Esophagus (tissue), 2 donors: ENCODE results near the gene NOL9. TPM values are rescaled to one million over a fixed set of nuclear protein-coding genes. Genes with fewer than 3 reads are reported as not detected.

Experiments used
- H3K27ac ChIP-seq, 2 donors: one replicate each; pipeline ENCODE4 v1.5.1; 2013; ENCODE audit warnings: low read depth in 2 of 2, mild to moderate bottlenecking in 2 of 2, inconsistent platforms in 1 of 2, low read length in 1 of 2, moderate library complexity in 1 of 2
- H3K27me3 ChIP-seq, 2 donors: one replicate each; pipeline ENCODE4 v1.6.1; 2013; ENCODE audit warnings: low read length in 2 of 2, control low read depth in 1 of 2, mild to moderate bottlenecking in 1 of 2; ENCODE audit not compliant: insufficient read depth in 2 of 2, control insufficient read depth in 1 of 2
- H3K36me3 ChIP-seq, 2 donors: one replicate each; pipeline ENCODE4 v1.6.1; 2013; ENCODE audit warnings: low read length in 1 of 2; ENCODE audit not compliant: control insufficient read depth in 2 of 2, insufficient read depth in 2 of 2
- H3K4me1 ChIP-seq, 2 donors: one replicate each; pipeline ENCODE4 v1.6.1; 2013; ENCODE audit warnings: low read length in 1 of 2; ENCODE audit not compliant: control insufficient read depth in 2 of 2, insufficient read depth in 2 of 2
- H3K4me3 ChIP-seq, 2 donors: one replicate each; pipeline ENCODE4 v1.5.1; 2013; ENCODE audit warnings: low read length in 2 of 2, mild to moderate bottlenecking in 2 of 2, low read depth in 1 of 2, moderate library complexity in 1 of 2
- H3K9me3 ChIP-seq, 2 donors: one replicate each; pipeline ENCODE4 v1.6.1; 2013; ENCODE audit warnings: mild to moderate bottlenecking in 2 of 2, low read depth in 1 of 2, low read length in 1 of 2, moderate library complexity in 1 of 2; ENCODE audit not compliant: control insufficient read depth in 2 of 2, insufficient read depth in 1 of 2
- WGBS, 2 donors: extraction: QIAGEN DNeasy Blood & Tissue Kit; methylation state at CpG; one replicate each; pipeline ENCODE4 v1.1.7; 2013; 5-methylcytosine and 5-hydroxymethylcytosine counted together
- polyA plus RNA-seq, 2 donors: library from polyadenylated mRNA; stranded (reverse); fragments of 200-250 nt; gene quantifications; one replicate each; pipeline ENCODE4 v1.2.3, GENCODE V29; 2013
- donor health status: healthy with polysubstance abuse.
- donor health status: Bipolar disorder and iron deficiency.

Gene NOL9
- polyA plus RNA-seq, 2 donors: 3.8 to 5.7 TPM

GRCh38 chr1:6483017-6483760, 71.1 kb downstream of the NOL9 start:
- H3K9me3 ChIP-seq: no peaks in the 10 kb centered on the region
- 73 to 81% methylated on average over 14 of the region's 14 CpGs for WGBS, 2 donors
- H3K27ac ChIP-seq: peak overlapping the region in 1 of 2 donors; percentile 26
- no peak overlapping the region for H3K4me3 ChIP-seq
- no peaks in the 10 kb centered on the region for H3K36me3 ChIP-seq
- H3K27me3 ChIP-seq: no peaks in the 10 kb centered on the region
- peaks cover 3 to 9% of the 10 kb centered on the region in 2 donors for H3K4me1 ChIP-seq

GRCh38 chr1:6481820-6482219, 72.5 kb downstream of the NOL9 start:
- no peaks in the 10 kb centered on the region for H3K27me3 ChIP-seq
- no peaks in the 10 kb centered on the region for H3K9me3 ChIP-seq
- H3K27ac ChIP-seq: no peak overlapping the region
- no peak overlapping the region for H3K4me3 ChIP-seq
- 82 to 92% methylated on average over 5 of the region's 5 CpGs for WGBS, 2 donors
- peaks cover 3 to 7% of the 10 kb centered on the region in 2 donors for H3K4me1 ChIP-seq
- H3K36me3 ChIP-seq: peaks cover 0 to 2% of the 10 kb centered on the region in 2 donors

GRCh38 chr1:6477039-6477820, 77.1 kb downstream of the NOL9 start:
- no peaks in the 10 kb centered on the region for H3K27me3 ChIP-seq
- H3K36me3 ChIP-seq: peaks cover 0 to 14% of the 10 kb centered on the region in 2 donors
- WGBS, 2 donors: 81 to 88% methylated on average over 24 of the region's 24 CpGs
- no peaks in the 10 kb centered on the region for H3K9me3 ChIP-seq
- H3K4me3 ChIP-seq: no peak overlapping the region
- peak overlapping the region in 1 of 2 donors; percentile 35 for H3K27ac ChIP-seq
- H3K4me1 ChIP-seq: peaks cover 0 to 14% of the 10 kb centered on the region in 2 donors

- peaks cover 0 to 15% of the 10 kb centered on the region in 2 donors for H3K4me1 ChIP-seq
- no peak overlapping the region for H3K4me3 ChIP-seq
- H3K36me3 ChIP-seq: peaks cover 0 to 15% of the 10 kb centered on the region in 2 donors
- no peak overlapping the region for H3K27ac ChIP-seq
- H3K27me3 ChIP-seq: no peaks in the 10 kb centered on the region
- H3K9me3 ChIP-seq: no peaks in the 10 kb centered on the region
- 90 to 96% methylated on average over 5 of the region's 5 CpGs for WGBS, 2 donors
Measured at GRCh38 chr1:6476483-6476882, 77.8 kb downstream of the NOL9 start.

- Histone ChIP-seq H3K4me1 (peaks cover 0 to 17% of the 10 kb centered on the region in 2 donors), H3K27me3 (no peaks in the 10 kb centered on the region), H3K27ac (peak overlapping the region in 1 of 2 donors; percentile 48), H3K4me3 (no peak overlapping the region), H3K9me3 (no peaks in the 10 kb centered on the region), H3K36me3 (peaks cover 0 to 19% of the 10 kb centered on the region in 2 donors)
- WGBS, 2 donors: 22 to 30% methylated on average over 33 of the region's 33 CpGs
Measured at GRCh38 chr1:6475381-6476133, 78.8 kb downstream of the NOL9 start.

- Histone ChIP-seq H3K27me3 (no peaks in the 10 kb centered on the region), H3K4me3 (no peak overlapping the region), H3K27ac (no peak overlapping the region), H3K4me1 (peaks cover 0 to 17% of the 10 kb centered on the region in 2 donors), H3K36me3 (peaks cover 0 to 26% of the 10 kb centered on the region in 2 donors), H3K9me3 (no peaks in the 10 kb centered on the region)
- WGBS, 2 donors: 74 to 87% methylated on average over 13 of the region's 13 CpGs
Measured at GRCh38 chr1:6474815-6475282, 79.5 kb downstream of the NOL9 start.

- Histone ChIP-seq H3K27me3 (no peaks in the 10 kb centered on the region), H3K27ac (no peak overlapping the region), H3K36me3 (peaks cover 0 to 30% of the 10 kb centered on the region in 2 donors), H3K4me1 (peaks cover 0 to 17% of the 10 kb centered on the region in 2 donors), H3K9me3 (no peaks in the 10 kb centered on the region), H3K4me3 (no peak overlapping the region)
- WGBS, 2 donors: 79 to 84% methylated on average over 30 to 33 of the region's 33 CpGs
Measured at GRCh38 chr1:6473974-6474814, 80.1 kb downstream of the NOL9 start.

- 90 to 92% methylated on average over 15 to 18 of the region's 18 CpGs for WGBS, 2 donors
- H3K27me3 ChIP-seq: no peaks in the 10 kb centered on the region
- H3K4me1 ChIP-seq: peaks cover 0 to 17% of the 10 kb centered on the region in 2 donors
- peak overlapping the region in 1 of 2 donors; percentile 93 for H3K27ac ChIP-seq
- H3K36me3 ChIP-seq: peaks cover 0 to 39% of the 10 kb centered on the region in 2 donors
- H3K4me3 ChIP-seq: no peak overlapping the region
- H3K9me3 ChIP-seq: no peaks in the 10 kb centered on the region
Measured at GRCh38 chr1:6473156-6473555, 81.2 kb downstream of the NOL9 start.
